ENCODE measurements around the gene OTOS. TPM values are rescaled to one million over a fixed set of nuclear protein-coding genes. Genes with fewer than 3 reads are reported as not detected.

OTOS gene
- total and polyA plus RNA-seq, 2 donors (not counting 1 experiment from before 2014, with no cell fraction given), result not detected

DNA sequence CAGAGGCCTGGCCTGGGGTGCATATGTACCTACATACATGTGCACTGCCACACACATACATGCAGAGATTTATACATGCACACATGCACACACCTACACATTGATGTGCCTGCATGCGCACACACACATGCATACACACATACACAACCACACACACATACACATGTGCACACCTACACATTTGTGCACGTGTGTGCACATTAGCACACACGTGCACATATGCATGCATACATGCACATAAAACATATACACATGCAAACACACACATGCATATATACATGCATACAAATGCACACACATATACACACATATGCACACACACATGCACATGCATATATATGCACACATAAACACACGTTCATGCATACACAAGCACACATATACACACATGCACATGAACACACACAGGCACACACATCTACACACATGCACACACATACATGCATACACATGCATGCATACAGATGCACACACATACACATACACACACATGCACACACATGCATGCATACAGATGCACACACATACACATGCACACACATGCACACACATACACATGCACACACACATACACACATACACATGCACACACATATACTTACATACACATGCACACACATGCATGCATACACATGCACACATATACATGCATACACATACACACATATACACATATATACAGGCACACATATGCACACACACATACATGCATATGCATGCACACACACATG, 23.6 kb upstream of the OTOS start:
- DNase-seq (no peak), ATAC-seq (ENCODE audit: low read depth) (no peak)
- H3K4me1 ChIP-seq (ENCODE audit: control insufficient read depth in 2 of 2, insufficient read depth in 2 of 2, low read length in 2 of 2), result no peaks in the 10 kb centered on the region
- no peak overlapping the region for H3K4me3 Mint-ChIP-seq
- H3K9me3 Mint-ChIP-seq (ENCODE audit: insufficient read depth), result peaks cover 8% of the 10 kb centered on the region
- H3K27ac ChIP-seq (ENCODE audit: low read length in 2 of 2), result no peak overlapping the region
- intact Hi-C loops (cut with micrococcal nuclease), result no loop called here
- peaks cover 0 to 5% (median 0%) of the 10 kb centered on the region in 3 donors for H3K9me3 ChIP-seq (ENCODE audit: control extremely low read depth in 1 of 3, control insufficient read depth in 2 of 3, insufficient read depth in 1 of 3, low read length in 2 of 3)
- ChIA-PET POLR2A (no interaction called here), CTCF (no interaction called here)
- H4K20me1 ChIP-seq (ENCODE audit: control insufficient read depth, insufficient read depth, low read length, poor library complexity, severe bottlenecking), result no peaks in the 10 kb centered on the region
- H3K27ac Mint-ChIP-seq, result no peak overlapping the region
- H3K27me3 ChIP-seq (replicated peaks in 1 of 4; ENCODE audit: control extremely low read depth in 1 of 4, control insufficient read depth in 3 of 4, insufficient read depth in 4 of 4, low read length in 3 of 4), result no peaks in the 10 kb centered on the region
- H3K79me2 ChIP-seq (ENCODE audit: control insufficient read depth, insufficient read depth, low read length), result no peaks in the 10 kb centered on the region
- H3K9ac ChIP-seq (ENCODE audit: low read length), result no peak overlapping the region
- H2AFZ ChIP-seq (ENCODE audit: insufficient read depth, low read depth, low read length, poor library complexity, severe bottlenecking), result no peak overlapping the region
- WGBS (ENCODE audit: insufficient coverage), result 98% methylated on average over 4 of the region's 4 CpGs
- TF ChIP-seq EZH2 (IDR thresholded peaks at IDR 0.05; ENCODE audit: borderline replicate concordance, insufficient read depth, low read depth, low read length, poor library complexity, severe bottlenecking), result no peak
- TF ChIP-seq, protein P1, sequence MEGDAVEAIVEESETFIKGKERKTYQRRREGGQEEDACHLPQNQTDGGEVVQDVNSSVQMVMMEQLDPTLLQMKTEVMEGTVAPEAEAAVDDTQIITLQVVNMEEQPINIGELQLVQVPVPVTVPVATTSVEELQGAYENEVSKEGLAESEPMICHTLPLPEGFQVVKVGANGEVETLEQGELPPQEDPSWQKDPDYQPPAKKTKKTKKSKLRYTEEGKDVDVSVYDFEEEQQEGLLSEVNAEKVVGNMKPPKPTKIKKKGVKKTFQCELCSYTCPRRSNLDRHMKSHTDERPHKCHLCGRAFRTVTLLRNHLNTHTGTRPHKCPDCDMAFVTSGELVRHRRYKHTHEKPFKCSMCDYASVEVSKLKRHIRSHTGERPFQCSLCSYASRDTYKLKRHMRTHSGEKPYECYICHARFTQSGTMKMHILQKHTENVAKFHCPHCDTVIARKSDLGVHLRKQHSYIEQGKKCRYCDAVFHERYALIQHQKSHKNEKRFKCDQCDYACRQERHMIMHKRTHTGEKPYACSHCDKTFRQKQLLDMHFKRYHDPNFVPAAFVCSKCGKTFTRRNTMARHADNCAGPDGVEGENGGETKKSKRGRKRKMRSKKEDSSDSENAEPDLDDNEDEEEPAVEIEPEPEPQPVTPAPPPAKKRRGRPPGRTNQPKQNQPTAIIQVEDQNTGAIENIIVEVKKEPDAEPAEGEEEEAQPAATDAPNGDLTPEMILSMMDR (IDR thresholded peaks at IDR 0.05), result no peak
- no peaks in the 10 kb centered on the region for H3K27me3 Mint-ChIP-seq
- H3K36me3 ChIP-seq (replicated peaks in 1 of 2; ENCODE audit: control extremely low read depth in 1 of 2, control insufficient read depth in 1 of 2, extremely low read depth in 1 of 2, insufficient read depth in 2 of 2, low read length in 1 of 2), result no peaks in the 10 kb centered on the region
- H3K4me3 ChIP-seq (ENCODE audit: control extremely low read depth in 1 of 5, extremely low read depth in 1 of 5, insufficient read depth in 1 of 5, low read depth in 2 of 5, low read length in 4 of 5), result no peak overlapping the region
- H3K4me2 ChIP-seq (replicated peaks; ENCODE audit: low read depth, low read length, poor library complexity, severe bottlenecking), result no peak overlapping the region
- H3K4me1 Mint-ChIP-seq, result no peaks in the 10 kb centered on the region

DNA sequence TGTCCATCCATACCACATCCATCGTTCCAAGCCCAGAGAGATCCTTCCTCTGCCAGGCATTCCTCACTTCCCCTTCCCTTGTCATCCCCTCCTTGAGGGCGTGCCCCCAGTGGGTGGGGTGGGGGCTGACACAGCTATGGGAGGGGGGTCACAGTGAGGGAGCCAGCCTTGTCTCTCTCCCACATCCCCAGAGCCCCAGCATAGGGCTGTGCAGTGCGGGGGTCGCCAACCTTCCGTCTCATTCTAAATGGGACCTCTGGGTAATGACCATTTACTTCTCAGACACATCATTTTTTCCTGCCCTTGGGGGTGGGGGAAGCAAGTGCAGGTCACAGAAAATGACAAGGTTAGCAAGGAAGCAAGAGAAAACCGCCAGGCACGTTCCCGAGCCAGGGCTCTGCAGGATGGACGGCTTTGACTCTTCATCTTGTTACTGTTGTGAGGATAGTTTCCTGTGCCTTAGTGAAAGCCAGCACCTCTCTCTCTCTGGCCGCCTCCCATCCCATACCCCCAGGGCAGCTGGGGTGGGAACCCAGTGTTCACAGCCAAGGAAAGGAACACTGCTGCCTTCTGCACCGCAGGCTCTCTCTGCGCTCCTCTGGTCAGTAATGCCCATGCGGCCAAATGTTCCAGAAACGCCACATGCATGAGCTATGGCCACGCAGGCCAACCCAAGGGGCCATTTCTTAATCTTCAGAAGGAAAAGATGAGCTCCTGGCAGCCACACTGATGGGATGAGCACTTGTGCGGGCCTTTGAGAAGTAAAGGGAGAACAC, 22.7 kb upstream of the OTOS start:
- ATAC-seq (ENCODE audit: low read depth) (no peak), DNase-seq (no peak)
- ChIA-PET POLR2A (no interaction called here), CTCF (no interaction called here)
- Histone ChIP-seq H3K4me3 (ENCODE audit: control extremely low read depth in 1 of 5, extremely low read depth in 1 of 5, insufficient read depth in 1 of 5, low read depth in 2 of 5, low read length in 4 of 5) (no peak overlapping the region), H3K4me2 (replicated peaks; ENCODE audit: low read depth, low read length, poor library complexity, severe bottlenecking) (no peak overlapping the region), H4K20me1 (ENCODE audit: control insufficient read depth, insufficient read depth, low read length, poor library complexity, severe bottlenecking) (no peaks in the 10 kb centered on the region), H3K4me1 (ENCODE audit: control insufficient read depth in 2 of 2, insufficient read depth in 2 of 2, low read length in 2 of 2) (no peaks in the 10 kb centered on the region), H3K27me3 (replicated peaks in 1 of 4; ENCODE audit: control extremely low read depth in 1 of 4, control insufficient read depth in 3 of 4, insufficient read depth in 4 of 4, low read length in 3 of 4) (no peaks in the 10 kb centered on the region), H3K9ac (ENCODE audit: low read length) (no peak overlapping the region), H3K79me2 (ENCODE audit: control insufficient read depth, insufficient read depth, low read length) (no peaks in the 10 kb centered on the region), H3K27ac (ENCODE audit: low read length in 2 of 2) (no peak overlapping the region), H2AFZ (ENCODE audit: insufficient read depth, low read depth, low read length, poor library complexity, severe bottlenecking) (no peak overlapping the region), H3K9me3 (ENCODE audit: control extremely low read depth in 1 of 3, control insufficient read depth in 2 of 3, insufficient read depth in 1 of 3, low read length in 2 of 3) (peaks cover 0 to 5% (median 0%) of the 10 kb centered on the region in 3 donors), H3K36me3 (replicated peaks in 1 of 2; ENCODE audit: control extremely low read depth in 1 of 2, control insufficient read depth in 1 of 2, extremely low read depth in 1 of 2, insufficient read depth in 2 of 2, low read length in 1 of 2) (no peaks in the 10 kb centered on the region)
- Mint-ChIP-seq H3K27me3 (no peaks in the 10 kb centered on the region), H3K27ac (no peak overlapping the region), H3K4me3 (no peak overlapping the region), H3K9me3 (ENCODE audit: insufficient read depth) (peaks cover 8% of the 10 kb centered on the region), H3K4me1 (no peaks in the 10 kb centered on the region)
- no peak for TF ChIP-seq EZH2 (IDR thresholded peaks at IDR 0.05; ENCODE audit: borderline replicate concordance, insufficient read depth, low read depth, low read length, poor library complexity, severe bottlenecking)
- TF ChIP-seq, protein P1 (IDR thresholded peaks at IDR 0.05), result no peak
- 88% methylated on average over 10 of the region's 16 CpGs for WGBS (ENCODE audit: insufficient coverage)
- intact Hi-C loops (cut with micrococcal nuclease), result no loop called here
